Left renal cortex interstitium (tissue), 4 donors: ENCODE measurements around the gene SLC25A40. TPM values are rescaled to one million over a fixed set of nuclear protein-coding genes. Genes with fewer than 3 reads are reported as not detected.
"Not testable (repeated sequence)": the region's sequence is repeated elsewhere in the genome, so short reads cannot be mapped to it uniquely, and the experiment has no call there.

Experiments
- DNase-seq, 4 donors: peaks; one replicate each; pipeline ENCODE4 v3.0.0-alpha.2; 2013; ENCODE audit warnings: low read depth in 4 of 4, low spot score in 2 of 4, missing footprints in 1 of 4
- polyA plus RNA-seq, 4 donors: library from polyadenylated mRNA; unstranded; fragments of 120-200 nt; gene quantifications; one replicate each; pipeline ENCODE4 v1.2.1, GENCODE V29; 2013; ENCODE audit not compliant: insufficient read length in 4 of 4

Gene SLC25A40, protein sequence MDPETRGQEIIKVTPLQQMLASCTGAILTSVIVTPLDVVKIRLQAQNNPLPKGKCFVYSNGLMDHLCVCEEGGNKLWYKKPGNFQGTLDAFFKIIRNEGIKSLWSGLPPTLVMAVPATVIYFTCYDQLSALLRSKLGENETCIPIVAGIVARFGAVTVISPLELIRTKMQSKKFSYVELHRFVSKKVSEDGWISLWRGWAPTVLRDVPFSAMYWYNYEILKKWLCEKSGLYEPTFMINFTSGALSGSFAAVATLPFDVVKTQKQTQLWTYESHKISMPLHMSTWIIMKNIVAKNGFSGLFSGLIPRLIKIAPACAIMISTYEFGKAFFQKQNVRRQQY
- 10 to 100 TPM; 28.0 to 45.7 (median 31.5) TPM for polyA plus RNA-seq

DNA sequence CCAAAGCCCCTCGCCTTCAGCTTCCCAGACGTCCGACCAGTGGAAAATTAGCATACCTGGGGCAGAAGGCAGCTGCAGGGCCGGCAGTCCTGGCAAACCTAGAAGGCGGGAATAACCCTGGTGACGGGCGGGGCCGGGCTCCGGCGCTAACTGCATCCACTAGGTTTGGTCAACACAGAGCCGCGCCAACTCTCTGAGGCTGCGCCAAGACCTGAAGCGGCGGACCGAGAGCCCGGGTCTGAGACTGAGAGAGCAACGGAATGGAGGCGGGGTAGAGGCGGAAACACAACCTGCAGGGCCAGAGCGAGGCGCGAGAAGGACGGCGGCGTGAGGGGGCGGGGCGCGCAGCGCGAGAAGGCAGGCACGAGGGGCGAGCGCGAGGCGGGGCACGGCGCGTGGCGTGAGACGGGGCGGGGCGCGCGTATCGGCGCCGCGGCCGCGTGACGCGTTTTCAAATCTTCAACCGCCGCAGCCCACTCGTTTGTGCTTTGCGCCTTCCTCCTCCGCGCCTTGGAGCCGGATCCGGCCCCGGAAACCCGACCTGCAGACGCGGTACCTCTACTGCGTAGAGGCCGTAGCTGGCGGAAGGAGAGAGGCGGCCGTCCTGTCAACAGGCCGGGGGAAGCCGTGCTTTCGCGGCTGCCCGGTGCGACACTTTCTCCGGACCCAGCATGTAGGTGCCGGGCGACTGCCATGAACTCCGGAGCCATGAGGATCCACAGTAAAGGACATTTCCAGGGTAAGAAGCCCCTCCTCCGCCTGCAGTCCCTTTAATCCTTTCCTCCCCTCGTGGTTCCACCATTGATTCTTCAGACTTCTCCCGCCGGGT, at the start of gene SLC25A40, which contains the start of gene DBF4:
TSS of gene SLC25A40 (minus strand) at position 321 of the 829 bp plus-strand sequence. CDS start 17,633 bp downstream, outside the sequence.
TSS of gene DBF4 (plus strand) at position 454 of the 829 bp plus-strand sequence. CDS start at position 694, 240 bp downstream.
- peak; percentile 77 to 85 (median 81) for DNase-seq

DNA sequence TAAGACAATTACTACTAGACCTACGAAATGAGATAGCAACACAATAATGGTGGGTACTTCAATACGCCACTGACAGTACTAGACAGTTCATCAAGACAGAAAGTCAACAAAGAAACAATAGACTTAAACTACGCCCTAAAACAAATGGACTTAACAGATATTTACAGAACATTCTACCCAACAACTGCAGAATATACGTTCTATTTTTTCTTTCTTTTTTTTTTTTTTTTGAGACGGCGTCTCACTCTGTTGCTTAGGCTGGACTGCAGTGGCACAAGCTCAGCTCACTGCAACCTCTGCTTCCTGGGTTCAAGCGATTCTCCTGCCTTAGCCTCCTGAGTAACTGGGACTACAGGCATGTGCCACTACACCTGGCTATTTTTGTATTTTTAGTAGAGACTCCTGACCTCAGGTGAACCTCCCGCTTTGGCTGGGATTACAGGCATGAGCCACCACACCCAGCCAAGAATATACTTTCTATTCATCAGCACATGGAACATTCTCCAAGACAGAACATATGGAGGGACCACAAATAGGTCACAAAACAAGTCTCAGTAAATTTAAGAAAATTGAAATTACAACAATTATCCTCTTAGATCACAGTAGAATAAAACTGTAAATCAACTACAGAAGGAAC, 46.7 kb upstream of the SLC25A40 start:
- not testable (repeated sequence) for DNase-seq

DNA sequence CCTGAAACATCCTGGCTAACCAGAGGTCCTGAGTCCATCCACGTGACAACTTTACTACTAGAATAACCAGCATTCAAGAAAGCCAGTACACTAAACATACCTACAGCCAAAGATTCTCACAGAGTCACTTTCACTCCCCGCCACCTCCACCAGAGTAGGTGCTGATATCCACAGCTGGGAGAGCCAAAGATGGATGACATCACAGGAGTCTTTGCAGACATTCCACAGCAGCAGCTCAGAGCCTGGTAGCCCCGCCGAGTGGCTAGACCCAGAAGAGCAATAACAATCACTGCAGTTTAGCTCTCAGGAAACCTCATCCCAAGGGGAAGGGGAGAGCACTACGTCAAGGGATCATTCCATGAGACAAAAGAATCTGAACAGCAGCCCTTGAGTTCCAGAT, 44.4 kb upstream of the SLC25A40 start:
- no peak for DNase-seq

DNA sequence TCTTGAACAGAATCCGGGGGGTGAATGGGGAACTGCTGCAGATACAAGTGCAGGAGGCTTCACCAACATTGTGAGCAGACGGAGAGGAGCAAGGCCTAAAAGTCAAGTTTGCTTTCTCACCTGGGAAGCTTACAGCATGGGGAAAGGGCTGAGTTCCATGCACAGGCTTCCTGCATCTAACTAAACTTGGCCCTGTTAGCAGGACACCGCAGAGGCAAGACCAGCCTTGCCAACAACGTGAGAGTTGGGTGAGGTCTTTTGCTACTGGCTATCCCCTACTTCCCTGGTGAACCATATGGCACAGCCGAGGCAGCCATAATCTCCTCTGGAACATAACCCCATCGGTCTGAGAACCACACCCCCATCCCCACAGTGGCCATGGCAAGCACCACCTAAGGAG, 43.7 kb upstream of the SLC25A40 start:
- no peak for DNase-seq

DNA sequence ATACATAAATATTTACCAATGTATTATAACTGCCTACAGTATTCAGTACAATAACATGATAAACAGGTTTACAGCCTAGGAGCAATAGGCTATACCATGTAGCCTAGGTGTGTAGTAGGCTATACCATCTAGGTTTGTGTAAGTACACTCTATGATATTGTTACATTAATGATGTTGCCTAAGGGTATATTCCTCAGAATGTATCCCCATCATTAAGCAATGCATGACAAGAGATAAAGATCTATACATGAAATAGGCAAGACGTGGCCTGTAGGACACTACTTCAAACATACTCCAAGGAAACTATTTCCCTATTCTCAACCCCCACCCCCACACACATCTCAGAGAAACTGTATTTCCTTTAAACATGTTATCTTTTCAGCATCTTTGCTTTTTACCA, 42.6 kb upstream of the SLC25A40 start:
- DNase-seq: no peak

DNA sequence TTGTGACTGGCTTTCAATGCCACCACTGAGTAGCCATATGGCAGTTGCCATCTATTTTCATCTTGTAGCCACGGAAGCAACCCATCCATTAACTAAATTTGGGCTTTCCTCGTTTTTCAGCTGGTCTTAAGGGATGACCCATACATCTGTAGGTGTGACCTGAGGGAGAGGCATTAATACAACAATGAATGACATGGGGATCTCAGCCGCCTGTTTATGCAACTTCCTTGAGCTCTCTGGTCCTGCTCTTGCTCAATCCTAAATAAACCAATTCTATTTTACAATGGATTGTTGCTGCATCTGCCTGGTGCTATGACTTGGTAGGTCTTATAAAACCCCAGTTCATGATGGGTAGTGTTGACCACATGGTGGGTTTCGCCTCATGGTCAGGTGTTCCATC, 36.0 kb upstream of the SLC25A40 start:
- DNase-seq: no peak

DNA sequence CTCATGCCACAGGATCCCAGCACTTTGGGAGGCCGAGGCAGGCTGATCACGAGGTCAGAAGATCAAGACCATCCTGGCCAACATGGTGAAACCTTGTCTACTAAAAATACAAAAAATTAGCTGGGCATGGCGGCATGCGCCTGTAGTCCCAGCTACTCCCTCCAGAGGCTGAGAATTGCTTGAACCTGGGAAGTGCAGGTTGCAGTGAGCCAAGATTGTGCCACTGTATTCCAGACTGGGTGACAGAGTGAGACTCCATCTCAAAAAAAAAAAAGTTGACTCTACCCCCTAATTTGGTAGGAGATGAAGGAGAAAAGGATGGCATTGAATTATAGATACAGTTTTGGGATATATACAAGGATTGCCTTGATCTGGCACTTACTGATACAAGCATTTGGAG, 32.7 kb upstream of the SLC25A40 start:
- not testable (repeated sequence) for DNase-seq

DNA sequence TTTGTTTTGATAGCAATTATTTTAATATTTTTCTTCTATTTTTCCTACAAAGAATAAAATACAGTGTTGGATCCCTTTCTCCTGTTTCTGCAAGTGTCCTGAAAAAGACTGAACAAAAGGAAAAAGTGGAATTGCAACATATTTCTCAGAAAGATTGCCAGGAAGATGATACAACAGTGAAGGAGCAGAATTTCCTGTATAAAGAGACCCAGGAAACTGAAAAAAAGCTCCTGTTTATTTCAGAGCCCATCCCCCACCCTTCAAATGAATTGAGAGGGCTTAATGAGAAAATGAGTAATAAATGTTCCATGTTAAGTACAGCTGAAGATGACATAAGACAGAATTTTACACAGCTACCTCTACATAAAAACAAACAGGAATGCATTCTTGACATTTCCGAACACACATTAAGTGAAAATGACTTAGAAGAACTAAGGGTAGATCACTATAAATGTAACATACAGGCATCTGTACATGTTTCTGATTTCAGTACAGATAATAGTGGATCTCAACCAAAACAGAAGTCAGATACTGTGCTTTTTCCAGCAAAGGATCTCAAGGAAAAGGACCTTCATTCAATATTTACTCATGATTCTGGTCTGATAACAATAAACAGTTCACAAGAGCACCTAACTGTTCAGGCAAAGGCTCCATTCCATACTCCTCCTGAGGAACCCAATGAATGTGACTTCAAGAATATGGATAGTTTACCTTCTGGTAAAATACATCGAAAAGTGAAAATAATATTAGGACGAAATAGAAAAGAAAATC, 31.2 kb upstream of the SLC25A40 start:
- not testable (repeated sequence) for DNase-seq

DNA sequence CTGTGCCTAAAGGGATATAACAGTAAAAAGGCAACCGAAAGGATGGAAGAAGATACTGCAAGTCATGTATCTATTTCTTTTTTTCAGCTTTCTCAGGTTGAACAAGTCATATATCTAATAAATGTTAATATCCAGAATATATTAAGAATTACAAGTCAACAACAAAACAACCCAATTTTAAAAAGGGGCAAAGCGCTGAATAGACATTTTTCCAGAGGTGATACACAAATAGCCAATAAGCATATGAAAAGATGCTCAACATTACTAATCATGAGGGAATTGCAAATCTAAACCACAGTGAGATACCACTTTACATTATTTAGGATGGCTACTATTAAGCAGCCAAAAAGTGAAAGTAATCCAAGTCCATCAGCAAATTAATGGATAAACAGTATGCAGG, 23.1 kb upstream of the SLC25A40 start:
- DNase-seq: no peak

DNA sequence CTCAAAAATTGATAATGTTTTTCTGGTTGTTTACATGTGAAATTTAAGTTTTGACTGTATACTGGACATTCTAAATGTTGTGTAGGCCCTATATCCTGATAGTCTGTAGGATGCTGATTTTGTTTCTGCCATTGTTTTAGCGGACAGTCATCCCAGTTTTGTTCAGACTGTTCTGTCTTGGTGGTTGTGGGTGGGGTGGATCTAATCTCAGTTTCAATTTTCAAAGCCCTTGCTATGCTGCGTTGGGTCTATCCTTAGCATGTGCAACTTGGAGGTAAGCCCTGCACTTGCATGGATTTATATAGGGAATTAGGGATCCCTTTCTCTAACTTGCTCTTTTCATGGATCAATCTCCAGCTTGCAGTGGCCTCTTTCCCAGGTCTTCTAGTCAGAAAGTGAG, 19.2 kb upstream of the SLC25A40 start:
- DNase-seq: no peak

DNA sequence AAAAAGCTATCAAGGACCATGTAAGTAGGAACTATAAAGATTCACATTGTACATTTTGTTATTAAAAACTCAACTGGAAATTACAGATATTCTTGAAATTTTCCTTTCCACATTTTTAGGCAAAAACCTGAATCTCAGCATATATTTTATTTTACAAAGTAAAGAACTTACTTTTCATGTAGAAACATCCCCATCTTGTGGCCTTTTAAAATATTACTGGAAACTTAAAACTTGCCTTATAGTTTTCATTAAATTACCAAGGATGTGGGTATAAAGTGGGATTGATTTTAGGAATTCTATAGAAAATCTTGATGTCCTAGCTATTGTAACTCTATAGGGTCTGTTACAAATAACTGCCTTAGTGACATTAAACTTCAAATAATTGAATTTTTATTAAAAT, 10.7 kb upstream of the SLC25A40 start:
- DNase-seq: no peak

DNA sequence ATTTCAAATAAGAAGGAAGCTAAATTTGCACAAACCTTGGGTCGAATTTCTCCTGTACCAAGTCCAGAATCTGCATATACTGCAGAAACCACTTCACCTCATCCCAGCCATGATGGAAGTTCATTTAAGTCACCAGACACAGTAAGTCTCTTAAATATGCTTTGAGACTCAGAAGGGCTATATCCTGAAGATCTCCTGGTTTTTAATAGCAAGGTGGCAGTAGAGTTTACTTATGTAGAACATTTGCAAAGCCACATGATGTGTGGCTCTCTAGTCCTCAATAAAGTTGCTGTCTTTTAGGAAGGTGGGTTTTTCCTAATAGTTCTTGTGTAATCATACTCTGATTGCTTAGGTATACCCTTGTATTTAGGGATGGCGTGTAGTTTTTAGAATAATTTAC, 8.9 kb upstream of the SLC25A40 start:
- no peak for DNase-seq

DNA sequence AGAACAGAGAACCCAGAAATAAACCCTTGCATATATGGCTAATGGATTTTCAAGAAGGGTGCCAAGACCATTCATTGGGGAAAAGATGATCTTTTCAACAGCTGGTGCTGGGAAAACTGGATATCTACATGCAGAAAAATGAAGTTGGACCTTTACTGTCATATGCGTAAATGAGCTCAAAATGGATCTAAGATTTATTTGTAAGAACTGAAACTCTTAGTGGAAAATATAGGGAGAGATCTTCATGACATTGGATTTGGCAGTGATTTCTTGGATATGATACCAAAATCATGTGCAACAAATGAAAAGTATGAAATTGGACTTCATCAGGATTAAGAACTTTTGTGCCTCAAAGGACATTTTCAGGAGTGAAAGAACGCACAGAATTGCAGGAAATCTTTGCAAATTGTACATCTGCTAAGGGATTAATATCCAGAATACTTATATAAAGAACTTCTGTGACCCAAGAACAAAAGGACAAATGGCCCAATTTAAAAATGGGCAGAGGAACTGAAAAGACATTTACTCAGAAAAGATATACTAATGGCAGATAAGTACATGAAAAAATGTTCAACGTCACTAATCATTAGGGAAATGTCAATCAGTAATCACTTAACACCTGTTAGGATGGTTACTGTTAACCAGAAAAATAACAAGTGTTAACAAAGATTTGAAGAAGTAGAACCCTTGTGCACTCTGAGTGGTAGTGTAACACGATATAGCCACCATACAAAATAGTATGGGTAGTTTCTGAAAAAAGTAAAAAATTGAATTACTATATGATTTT, 6.2 kb upstream of the SLC25A40 start:
- no peak for DNase-seq

DNA sequence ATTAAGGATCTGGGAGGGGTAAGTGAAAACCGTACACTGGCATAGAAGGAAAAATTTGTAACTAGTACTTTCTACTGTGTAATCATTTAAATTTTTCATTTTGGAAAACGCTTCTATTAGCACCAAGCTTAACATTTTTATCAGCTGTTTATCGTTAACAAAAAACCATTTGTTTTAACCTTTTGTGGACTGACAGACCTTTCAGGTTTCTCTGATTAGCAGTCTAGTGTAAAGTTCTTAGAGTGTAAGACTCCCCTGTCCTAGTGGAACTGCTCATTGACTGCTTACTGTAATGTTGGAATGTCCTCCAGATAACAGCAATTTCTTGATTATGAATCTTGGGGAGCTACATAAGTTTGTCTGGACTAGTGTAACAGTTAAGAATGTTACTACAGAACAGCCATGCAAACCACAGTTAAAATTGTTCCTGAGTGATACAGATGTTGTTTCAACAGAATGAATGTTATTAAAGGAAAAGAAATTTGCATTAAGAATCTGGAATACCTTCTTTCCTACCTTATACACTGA, 2.1 kb upstream of the SLC25A40 start:
- no peak for DNase-seq

DNA sequence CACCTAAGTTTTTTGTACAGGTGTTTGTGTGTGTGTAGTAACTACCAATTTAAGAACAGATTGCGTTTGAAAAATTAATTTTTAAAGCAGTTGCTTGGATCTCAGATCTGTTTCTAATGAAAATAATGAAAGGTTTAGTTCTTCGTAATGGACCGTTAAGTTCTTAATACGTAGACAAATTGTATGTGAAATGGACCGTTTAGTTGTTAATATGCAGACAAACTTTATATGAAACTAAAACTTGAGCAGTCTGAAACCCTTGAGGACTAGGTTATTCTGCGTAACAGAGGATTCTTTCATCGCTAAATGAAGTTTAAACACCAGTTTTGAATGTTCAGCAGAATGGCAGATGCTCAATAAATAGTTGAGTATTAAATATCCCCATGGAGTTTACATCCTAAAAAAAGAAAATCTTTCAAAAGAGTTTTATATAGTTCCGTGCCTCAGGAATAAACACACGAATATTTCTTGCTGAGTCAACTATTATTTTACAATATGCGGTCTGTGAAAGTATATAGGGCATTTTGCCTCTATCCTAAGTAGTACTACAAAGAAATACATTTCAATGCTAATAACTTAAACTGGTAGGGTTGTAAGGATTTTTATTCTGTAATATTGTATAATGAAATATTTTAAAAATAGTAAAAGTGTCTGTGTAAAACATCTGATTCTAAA, 1.3 kb upstream of the SLC25A40 start:
- DNase-seq: peak in 2 of 4 donors; percentile 4 to 9

DNA sequence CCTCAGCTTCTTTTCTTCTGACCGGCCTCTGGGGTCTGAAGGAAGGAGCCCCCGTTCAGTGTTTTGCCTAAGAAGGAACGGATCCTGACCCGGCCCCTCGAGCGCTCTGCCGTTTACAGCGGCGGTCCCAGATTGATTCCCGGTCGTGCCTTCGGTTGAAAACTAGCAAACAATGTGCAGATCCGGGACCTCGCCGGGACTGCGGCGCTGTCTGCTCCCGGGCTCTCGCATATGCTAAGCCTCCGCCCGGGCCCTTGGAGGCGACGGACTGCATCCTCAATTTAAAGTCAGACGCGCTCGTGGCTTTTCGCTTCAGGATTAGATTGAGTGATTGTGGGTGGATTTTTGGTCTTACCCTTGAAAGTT, 692 bp upstream of the SLC25A40 start:
- DNase-seq: peak in 2 of 4 donors; percentile 53 to 54

DNA sequence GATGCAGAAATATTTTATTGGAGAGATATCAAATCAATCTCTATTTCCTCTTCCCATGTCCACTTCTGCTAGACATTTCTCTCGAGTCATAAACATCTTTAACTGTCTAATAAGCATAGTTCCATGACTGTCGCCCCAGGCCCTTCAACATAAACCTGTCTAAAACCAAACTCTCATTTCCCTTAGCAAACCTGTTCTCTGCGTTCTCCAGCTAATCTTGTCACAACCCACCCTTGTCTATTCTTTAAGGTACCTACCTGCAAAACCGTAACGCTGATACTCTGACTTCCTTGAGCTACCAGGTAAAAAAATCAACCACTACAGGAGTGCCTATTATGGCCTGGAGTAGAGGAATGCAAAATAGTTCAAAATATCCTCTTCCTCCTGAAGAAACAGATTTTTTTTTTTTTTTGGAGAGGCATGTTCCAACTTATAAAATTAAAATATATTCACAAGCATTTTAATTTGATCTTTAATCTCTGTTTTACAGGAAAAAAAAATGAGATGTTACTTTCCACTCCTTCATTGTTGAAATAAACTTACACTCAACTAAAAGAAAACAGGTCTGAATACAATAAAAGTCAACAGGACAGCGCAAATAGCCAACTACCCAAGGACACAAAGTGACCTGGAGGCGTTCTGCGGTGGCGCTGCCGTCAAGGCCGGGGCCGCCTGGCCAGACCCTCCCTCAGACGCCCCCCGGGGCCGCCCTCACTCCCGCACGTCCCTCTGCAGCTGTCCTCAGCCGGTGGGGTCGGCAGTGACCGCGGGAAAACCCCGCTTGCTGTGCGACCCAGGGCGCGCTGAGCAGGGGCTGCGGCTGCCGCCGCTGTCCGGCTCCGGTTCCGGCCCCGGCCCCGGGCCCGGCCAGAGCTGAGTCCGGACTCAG, 765 bp downstream of the SLC25A40 start:
- DNase-seq: peak in 2 of 4 donors; percentile 6 to 11

DNA sequence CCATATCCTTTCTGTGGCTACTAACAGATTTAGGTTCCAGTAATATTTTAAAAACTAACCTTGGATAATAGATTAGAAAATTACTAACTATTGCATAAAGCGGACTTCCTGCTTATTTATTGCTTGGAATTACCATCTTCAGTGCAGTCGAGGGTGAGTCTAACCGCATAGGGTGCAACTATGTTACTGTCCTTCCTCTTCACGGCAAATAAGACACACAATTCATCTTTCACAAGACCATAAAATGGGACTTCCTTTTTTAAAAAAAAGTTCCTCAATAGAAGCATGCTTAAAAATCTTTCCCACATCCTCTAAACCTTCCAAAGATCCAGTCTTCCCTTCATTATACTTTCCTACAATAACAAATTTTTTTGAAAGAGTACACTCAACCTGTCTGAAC, 2.1 kb downstream of the SLC25A40 start:
- DNase-seq: no peak
